ENCODE measurements around the gene KLK12. TPM values are rescaled to one million over a fixed set of nuclear protein-coding genes. Genes with fewer than 3 reads are reported as not detected.

The KLK12 gene
- total and polyA plus RNA-seq, 2 experiments from 2014 or later, result not detected

GRCh38 chr19:51000981-51001380, 33.8 kb downstream of the KLK12 start:
- in situ Hi-C loops (cut with MboI), result no loop called here
- H3K9ac ChIP-seq, result no peak overlapping the region
- no peak for DNase-seq
- 33% methylated on average over 14 to 16 of the region's 16 CpGs for WGBS, 2 experiments (ENCODE audit: low coverage in 1 of 2, low lambda C conversion rate in 2 of 2, missing lambda C conversion rate in 2 of 2)
- no peaks in the 10 kb centered on the region for H3K9me2 ChIP-seq (ENCODE audit: insufficient read depth)
- no peak overlapping the region for H3K4me3 ChIP-seq
- no peaks in the 10 kb centered on the region for H3K27me3 ChIP-seq (replicated peaks; ENCODE audit: insufficient read depth)
- H4K20me1 ChIP-seq (ENCODE audit: insufficient read depth), result no peaks in the 10 kb centered on the region
- H3F3A ChIP-seq (ENCODE audit: insufficient read depth), result no peaks in the 10 kb centered on the region
- no peak overlapping the region for H2AFZ ChIP-seq
- no peaks in the 10 kb centered on the region for H3K9me3 ChIP-seq (ENCODE audit: low read depth)
- no peaks in the 10 kb centered on the region for H3K4me1 ChIP-seq (ENCODE audit: insufficient read depth)
- no peak for TF ChIP-seq EZH2phosphoT487 (IDR thresholded peaks at IDR 0.05; ENCODE audit: insufficient read depth, low read depth)
- TF ChIP-seq EZH2 (IDR thresholded peaks at IDR 0.05; ENCODE audit: insufficient read depth, poor library complexity, severe bottlenecking), result no peak
- no peak overlapping the region for H3K4me2 ChIP-seq (ENCODE audit: unreplicated experiment)
- H3K79me2 ChIP-seq (ENCODE audit: insufficient read depth), result no peaks in the 10 kb centered on the region
- no peaks in the 10 kb centered on the region for H3K36me3 ChIP-seq (ENCODE audit: low read depth)
- H3K27ac ChIP-seq, result no peak overlapping the region

- H3K9ac ChIP-seq, result no peak overlapping the region
- 71 to 84% methylated on average over 8 to 10 of the region's 10 CpGs for WGBS, 2 experiments (ENCODE audit: low coverage in 1 of 2, low lambda C conversion rate in 2 of 2, missing lambda C conversion rate in 2 of 2)
- no peaks in the 10 kb centered on the region for H3K9me3 ChIP-seq (ENCODE audit: low read depth)
- no peak overlapping the region for H3K27ac ChIP-seq
- no peaks in the 10 kb centered on the region for H3K4me1 ChIP-seq (ENCODE audit: insufficient read depth)
- no peaks in the 10 kb centered on the region for H3K9me2 ChIP-seq (ENCODE audit: insufficient read depth)
- H3K27me3 ChIP-seq (replicated peaks; ENCODE audit: insufficient read depth), result no peaks in the 10 kb centered on the region
- H4K20me1 ChIP-seq (ENCODE audit: insufficient read depth), result no peaks in the 10 kb centered on the region
- no peaks in the 10 kb centered on the region for H3F3A ChIP-seq (ENCODE audit: insufficient read depth)
- DNase-seq, result no peak
- TF ChIP-seq EZH2 (IDR thresholded peaks at IDR 0.05; ENCODE audit: insufficient read depth, poor library complexity, severe bottlenecking) (no peak), EZH2phosphoT487 (IDR thresholded peaks at IDR 0.05; ENCODE audit: insufficient read depth, low read depth) (no peak)
- H3K36me3 ChIP-seq (ENCODE audit: low read depth), result no peaks in the 10 kb centered on the region
- H2AFZ ChIP-seq, result no peak overlapping the region
- no peaks in the 10 kb centered on the region for H3K79me2 ChIP-seq (ENCODE audit: insufficient read depth)
- no peak overlapping the region for H3K4me3 ChIP-seq
- in situ Hi-C loops (cut with MboI), result no loop called here
- no peak overlapping the region for H3K4me2 ChIP-seq (ENCODE audit: unreplicated experiment)
Measured at GRCh38 chr19:51000426-51000825, 34.4 kb downstream of the KLK12 start.

- H3K27ac ChIP-seq, result no peak overlapping the region
- no peaks in the 10 kb centered on the region for H3K27me3 ChIP-seq (replicated peaks; ENCODE audit: insufficient read depth)
- no peak for DNase-seq
- H3K4me3 ChIP-seq, result no peak overlapping the region
- 44 to 49% methylated on average over 4 of the region's 4 CpGs for WGBS, 2 experiments (ENCODE audit: low coverage in 1 of 2, low lambda C conversion rate in 2 of 2, missing lambda C conversion rate in 2 of 2)
- no peak for TF ChIP-seq EZH2phosphoT487 (IDR thresholded peaks at IDR 0.05; ENCODE audit: insufficient read depth, low read depth)
- TF ChIP-seq EZH2 (IDR thresholded peaks at IDR 0.05; ENCODE audit: insufficient read depth, poor library complexity, severe bottlenecking), result no peak
- in situ Hi-C loops (cut with MboI), result no loop called here
- H3K4me1 ChIP-seq (ENCODE audit: insufficient read depth), result no peaks in the 10 kb centered on the region
- no peaks in the 10 kb centered on the region for H3K79me2 ChIP-seq (ENCODE audit: insufficient read depth)
- no peaks in the 10 kb centered on the region for H4K20me1 ChIP-seq (ENCODE audit: insufficient read depth)
- no peaks in the 10 kb centered on the region for H3K36me3 ChIP-seq (ENCODE audit: low read depth)
- no peaks in the 10 kb centered on the region for H3F3A ChIP-seq (ENCODE audit: insufficient read depth)
- H2AFZ ChIP-seq, result no peak overlapping the region
- H3K4me2 ChIP-seq (ENCODE audit: unreplicated experiment), result no peak overlapping the region
- no peaks in the 10 kb centered on the region for H3K9me3 ChIP-seq (ENCODE audit: low read depth)
- H3K9me2 ChIP-seq (ENCODE audit: insufficient read depth), result no peaks in the 10 kb centered on the region
- H3K9ac ChIP-seq, result no peak overlapping the region
Measured at GRCh38 chr19:50998686-50999085, 36.1 kb downstream of the KLK12 start.

DNA sequence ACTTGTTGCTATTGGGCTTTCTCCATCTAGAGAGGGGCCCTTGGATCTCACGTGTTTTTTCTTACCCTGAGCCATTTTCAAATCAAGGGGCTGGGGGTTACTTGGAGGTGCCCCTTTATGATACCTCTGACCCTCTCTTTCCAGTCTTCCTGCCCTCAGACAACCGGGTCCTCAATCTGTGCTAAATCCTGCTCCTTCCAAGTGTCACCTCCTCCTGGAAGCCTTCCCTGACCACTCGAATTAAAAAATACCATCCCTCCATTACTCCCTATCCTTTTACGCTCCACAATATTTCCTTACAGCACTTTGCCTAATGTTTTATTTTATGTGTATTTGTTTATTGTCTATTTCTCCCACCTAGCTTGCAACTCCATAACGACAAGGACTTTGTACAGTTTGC, 36.7 kb downstream of the KLK12 start:
- Histone ChIP-seq H3K4me3 (no peak overlapping the region), H4K20me1 (ENCODE audit: insufficient read depth) (no peaks in the 10 kb centered on the region), H3K4me1 (ENCODE audit: insufficient read depth) (no peaks in the 10 kb centered on the region), H3K9me3 (ENCODE audit: low read depth) (no peaks in the 10 kb centered on the region), H2AFZ (no peak overlapping the region), H3K4me2 (ENCODE audit: unreplicated experiment) (no peak overlapping the region), H3F3A (ENCODE audit: insufficient read depth) (no peaks in the 10 kb centered on the region), H3K79me2 (ENCODE audit: insufficient read depth) (no peaks in the 10 kb centered on the region), H3K27ac (no peak overlapping the region), H3K27me3 (replicated peaks; ENCODE audit: insufficient read depth) (no peaks in the 10 kb centered on the region), H3K9ac (no peak overlapping the region), H3K9me2 (ENCODE audit: insufficient read depth) (no peaks in the 10 kb centered on the region), H3K36me3 (ENCODE audit: low read depth) (no peaks in the 10 kb centered on the region)
- 21 to 23% methylated on average over 5 of the region's 5 CpGs for WGBS, 2 experiments (ENCODE audit: low coverage in 1 of 2, low lambda C conversion rate in 2 of 2, missing lambda C conversion rate in 2 of 2)
- no peak for TF ChIP-seq EZH2 (IDR thresholded peaks at IDR 0.05; ENCODE audit: insufficient read depth, poor library complexity, severe bottlenecking)
- no peak for TF ChIP-seq EZH2phosphoT487 (IDR thresholded peaks at IDR 0.05; ENCODE audit: insufficient read depth, low read depth)
- no peak for DNase-seq
- in situ Hi-C loops (cut with MboI), result no loop called here

GRCh38 chr19:50994129-50994528, 40.7 kb downstream of the KLK12 start:
- Histone ChIP-seq H3K9me2 (ENCODE audit: insufficient read depth) (no peaks in the 10 kb centered on the region), H3K27ac (no peak overlapping the region), H3K79me2 (ENCODE audit: insufficient read depth) (no peaks in the 10 kb centered on the region), H3K4me1 (ENCODE audit: insufficient read depth) (no peaks in the 10 kb centered on the region), H3F3A (ENCODE audit: insufficient read depth) (no peaks in the 10 kb centered on the region), H2AFZ (no peak overlapping the region), H3K9me3 (ENCODE audit: low read depth) (no peaks in the 10 kb centered on the region), H3K9ac (no peak overlapping the region), H3K27me3 (replicated peaks; ENCODE audit: insufficient read depth) (no peaks in the 10 kb centered on the region), H3K4me3 (no peak overlapping the region), H3K4me2 (ENCODE audit: unreplicated experiment) (no peak overlapping the region), H3K36me3 (ENCODE audit: low read depth) (no peaks in the 10 kb centered on the region), H4K20me1 (ENCODE audit: insufficient read depth) (no peaks in the 10 kb centered on the region)
- no peak for DNase-seq
- 9 to 17% methylated on average over 2 of the region's 2 CpGs for WGBS, 2 experiments (ENCODE audit: low coverage in 1 of 2, low lambda C conversion rate in 2 of 2, missing lambda C conversion rate in 2 of 2)
- in situ Hi-C loops (cut with MboI), result no loop called here
- TF ChIP-seq EZH2 (IDR thresholded peaks at IDR 0.05; ENCODE audit: insufficient read depth, poor library complexity, severe bottlenecking) (no peak), EZH2phosphoT487 (IDR thresholded peaks at IDR 0.05; ENCODE audit: insufficient read depth, low read depth) (no peak)

All from GM23248 (cell line).